Measurements from ENCODE around the gene PIK3AP1.
"Not testable (repeated sequence)": the region's sequence is repeated elsewhere in the genome, so short reads cannot be mapped to it uniquely, and the experiment has no call there.

Gene PIK3AP1

GRCh38 chr10:96588060-96588554, 132.2 kb downstream of the PIK3AP1 start:
- Mint-ChIP-seq H3K9me3 (ENCODE audit: low read depth) (no peaks in the 10 kb centered on the region), H3K27ac (no peak overlapping the region), H3K27me3 (no peaks in the 10 kb centered on the region), H3K4me1 (ENCODE audit: low read depth) (peaks cover 34% of the 10 kb centered on the region), H3K36me3 (peaks cover 4% of the 10 kb centered on the region), H3K4me3 (no peak overlapping the region)

- Mint-ChIP-seq H3K36me3 (peaks cover 4% of the 10 kb centered on the region), H3K9me3 (ENCODE audit: low read depth) (no peaks in the 10 kb centered on the region), H3K4me1 (ENCODE audit: low read depth) (peaks cover 41% of the 10 kb centered on the region), H3K4me3 (no peak overlapping the region), H3K27me3 (no peaks in the 10 kb centered on the region), H3K27ac (no peak overlapping the region)
Observed at GRCh38 chr10:96587264-96588059, 132.9 kb downstream of the PIK3AP1 start.

- no peaks in the 10 kb centered on the region for H3K27me3 Mint-ChIP-seq
- peak within 1 kb of the TSS; percentile 99 for H3K4me3 Mint-ChIP-seq
- H3K27ac Mint-ChIP-seq, result peak within 1 kb of the TSS; percentile 97
- H3K4me1 Mint-ChIP-seq (ENCODE audit: low read depth), result peaks cover 42% of the 10 kb centered on the region
- H3K9me3 Mint-ChIP-seq (ENCODE audit: low read depth), result no peaks in the 10 kb centered on the region
- H3K36me3 Mint-ChIP-seq, result peaks cover 4% of the 10 kb centered on the region
Observed at GRCh38 chr10:96586419-96587263, 133.7 kb downstream of the PIK3AP1 start, which contains the start of gene TM9SF3. TSS of gene TM9SF3 (minus strand) at chr10:96587012. CDS start at chr10:96586835, 177 bp downstream.

- Mint-ChIP-seq H3K4me1 (ENCODE audit: low read depth) (peaks cover 46% of the 10 kb centered on the region), H3K27me3 (no peaks in the 10 kb centered on the region), H3K9me3 (ENCODE audit: low read depth) (no peaks in the 10 kb centered on the region), H3K27ac (peak overlapping the region; percentile 97), H3K4me3 (peak overlapping the region; percentile 99), H3K36me3 (peaks cover 4% of the 10 kb centered on the region)
Observed at GRCh38 chr10:96585736-96586418, 134.4 kb downstream of the PIK3AP1 start.

GRCh38 chr10:96584474-96584873, 135.8 kb downstream of the PIK3AP1 start:
- no peaks in the 10 kb centered on the region for H3K27me3 Mint-ChIP-seq
- peaks cover 7% of the 10 kb centered on the region for H3K36me3 Mint-ChIP-seq
- no peaks in the 10 kb centered on the region for H3K9me3 Mint-ChIP-seq (ENCODE audit: low read depth)
- H3K27ac Mint-ChIP-seq, result peak overlapping the region; percentile 4
- peak overlapping the region; percentile 99 for H3K4me3 Mint-ChIP-seq
- H3K4me1 Mint-ChIP-seq (ENCODE audit: low read depth), result peaks cover 57% of the 10 kb centered on the region

GRCh38 chr10:96584035-96584434, 136.3 kb downstream of the PIK3AP1 start:
- H3K27ac Mint-ChIP-seq, result peak overlapping the region; percentile 4
- H3K36me3 Mint-ChIP-seq, result peaks cover 7% of the 10 kb centered on the region
- peaks cover 60% of the 10 kb centered on the region for H3K4me1 Mint-ChIP-seq (ENCODE audit: low read depth)
- no peaks in the 10 kb centered on the region for H3K27me3 Mint-ChIP-seq
- no peaks in the 10 kb centered on the region for H3K9me3 Mint-ChIP-seq (ENCODE audit: low read depth)
- peak overlapping the region; percentile 65 for H3K4me3 Mint-ChIP-seq

- Mint-ChIP-seq H3K27ac (no peak overlapping the region), H3K36me3 (peaks cover 12% of the 10 kb centered on the region), H3K27me3 (no peaks in the 10 kb centered on the region), H3K4me3 (no peak overlapping the region), H3K9me3 (ENCODE audit: low read depth) (no peaks in the 10 kb centered on the region), H3K4me1 (ENCODE audit: low read depth) (peaks cover 82% of the 10 kb centered on the region)
Observed at GRCh38 chr10:96579133-96579532, 141.2 kb downstream of the PIK3AP1 start.

GRCh38 chr10:96578633-96579032, 141.7 kb downstream of the PIK3AP1 start:
- peaks cover 12% of the 10 kb centered on the region for H3K36me3 Mint-ChIP-seq
- H3K4me1 Mint-ChIP-seq (ENCODE audit: low read depth), result peaks cover 82% of the 10 kb centered on the region
- no peak overlapping the region for H3K27ac Mint-ChIP-seq
- peak overlapping the region; percentile 52 for H3K4me3 Mint-ChIP-seq
- H3K27me3 Mint-ChIP-seq, result no peaks in the 10 kb centered on the region
- no peaks in the 10 kb centered on the region for H3K9me3 Mint-ChIP-seq (ENCODE audit: low read depth)

- Mint-ChIP-seq H3K27ac (peak overlapping the region; percentile 19), H3K36me3 (peaks cover 12% of the 10 kb centered on the region), H3K4me1 (ENCODE audit: low read depth) (peaks cover 82% of the 10 kb centered on the region), H3K4me3 (peak overlapping the region; percentile 49), H3K9me3 (ENCODE audit: low read depth) (no peaks in the 10 kb centered on the region), H3K27me3 (no peaks in the 10 kb centered on the region)
Observed at GRCh38 chr10:96578022-96578421, 142.3 kb downstream of the PIK3AP1 start.

- H3K9me3 Mint-ChIP-seq (ENCODE audit: low read depth), result no peaks in the 10 kb centered on the region
- H3K4me1 Mint-ChIP-seq (ENCODE audit: low read depth), result peaks cover 81% of the 10 kb centered on the region
- no peaks in the 10 kb centered on the region for H3K27me3 Mint-ChIP-seq
- H3K36me3 Mint-ChIP-seq, result peaks cover 12% of the 10 kb centered on the region
- H3K27ac Mint-ChIP-seq, result no peak overlapping the region
- H3K4me3 Mint-ChIP-seq, result no peak overlapping the region
Observed at GRCh38 chr10:96577069-96577468, 143.2 kb downstream of the PIK3AP1 start.

GRCh38 chr10:96576277-96576980, 143.9 kb downstream of the PIK3AP1 start:
- H3K27ac Mint-ChIP-seq, result no peak overlapping the region
- no peaks in the 10 kb centered on the region for H3K27me3 Mint-ChIP-seq
- peaks cover 12% of the 10 kb centered on the region for H3K36me3 Mint-ChIP-seq
- H3K4me3 Mint-ChIP-seq, result no peak overlapping the region
- peaks cover 81% of the 10 kb centered on the region for H3K4me1 Mint-ChIP-seq (ENCODE audit: low read depth)
- no peaks in the 10 kb centered on the region for H3K9me3 Mint-ChIP-seq (ENCODE audit: low read depth)

GRCh38 chr10:96574564-96574963, 145.8 kb downstream of the PIK3AP1 start:
- peaks cover 77% of the 10 kb centered on the region for H3K4me1 Mint-ChIP-seq (ENCODE audit: low read depth)
- H3K9me3 Mint-ChIP-seq (ENCODE audit: low read depth); H3K27me3 Mint-ChIP-seq; H3K27ac Mint-ChIP-seq; H3K36me3 Mint-ChIP-seq; H3K4me3 Mint-ChIP-seq: not testable (repeated sequence)

- no peaks in the 10 kb centered on the region for H3K9me3 Mint-ChIP-seq (ENCODE audit: low read depth)
- H3K27me3 Mint-ChIP-seq, result no peaks in the 10 kb centered on the region
- H3K27ac Mint-ChIP-seq, result no peak overlapping the region
- no peak overlapping the region for H3K4me3 Mint-ChIP-seq
- H3K4me1 Mint-ChIP-seq (ENCODE audit: low read depth), result peaks cover 76% of the 10 kb centered on the region
- peaks cover 9% of the 10 kb centered on the region for H3K36me3 Mint-ChIP-seq
Observed at GRCh38 chr10:96573036-96573435, 147.3 kb downstream of the PIK3AP1 start.
